GM19035 (cell line): Measurements from ENCODE around the gene EFCAB12.

Experiments used
- ATAC-seq: cut with Tn5 transposase; IDR thresholded peaks from one replicate; pipeline ENCODE4 v1.9.1; 2021; ENCODE audit not compliant: unreplicated experiment

Gene EFCAB12

DNA sequence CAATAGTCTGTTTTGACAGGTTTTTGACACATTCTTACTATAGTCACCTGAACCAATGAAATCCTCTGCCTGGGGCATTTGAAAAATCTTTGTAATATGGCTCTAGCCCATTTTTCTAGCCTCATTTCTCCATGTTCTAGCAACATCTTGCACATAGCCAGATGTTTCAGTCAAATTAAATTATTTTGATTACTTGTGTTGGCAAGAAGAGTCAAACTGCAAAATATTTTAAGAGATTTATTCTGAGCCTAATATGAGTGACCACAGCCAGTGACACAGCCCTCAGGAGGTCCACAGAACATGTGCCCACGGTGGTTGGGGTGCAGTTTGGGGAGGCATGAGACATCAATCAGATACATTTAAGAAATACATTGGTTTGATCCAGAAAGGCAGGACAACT, 18.5 kb upstream of the EFCAB12 start:
- ATAC-seq: no peak

GRCh38 chr3:129445471-129445870, 17.0 kb upstream of the EFCAB12 start:
- ATAC-seq: no peak

DNA sequence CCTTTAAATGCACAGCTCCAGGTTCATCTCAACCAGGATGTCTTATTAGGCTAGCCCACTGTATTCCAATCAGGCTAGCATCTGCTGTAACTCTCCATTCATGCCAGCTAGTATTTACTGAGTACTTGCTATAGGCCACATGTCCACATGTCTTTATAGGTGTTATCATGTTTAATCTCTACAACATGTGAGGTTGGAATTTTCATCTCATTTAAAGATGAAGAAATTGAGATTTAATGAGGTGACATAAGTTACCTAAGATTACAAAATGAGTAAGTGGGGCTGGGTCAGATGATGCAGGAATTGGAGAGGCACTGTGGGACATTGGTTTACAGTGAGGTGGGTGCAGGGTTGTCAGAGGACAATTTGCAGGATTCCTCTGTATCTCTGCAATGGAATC, 14.5 kb upstream of the EFCAB12 start:
- ATAC-seq: no peak

DNA sequence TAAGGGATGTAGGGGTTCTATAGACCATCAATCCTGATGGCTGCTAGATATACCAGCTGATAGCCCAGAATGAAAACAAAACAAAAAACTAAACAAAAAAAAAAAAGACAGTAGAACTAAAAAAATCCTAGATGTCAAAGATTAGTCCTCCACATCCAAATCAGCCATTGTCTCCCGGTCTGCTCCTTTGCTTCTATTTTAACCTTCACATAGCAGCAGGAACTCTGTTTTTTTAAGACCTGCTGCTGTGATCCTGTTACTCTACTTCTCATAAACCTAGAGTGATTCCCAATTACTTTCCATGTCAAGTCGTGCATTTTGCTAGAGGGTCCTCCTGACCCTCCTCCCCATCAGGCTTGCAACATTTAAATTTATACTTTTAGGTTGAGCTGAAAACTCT, 14.1 kb upstream of the EFCAB12 start:
- ATAC-seq: no peak

DNA sequence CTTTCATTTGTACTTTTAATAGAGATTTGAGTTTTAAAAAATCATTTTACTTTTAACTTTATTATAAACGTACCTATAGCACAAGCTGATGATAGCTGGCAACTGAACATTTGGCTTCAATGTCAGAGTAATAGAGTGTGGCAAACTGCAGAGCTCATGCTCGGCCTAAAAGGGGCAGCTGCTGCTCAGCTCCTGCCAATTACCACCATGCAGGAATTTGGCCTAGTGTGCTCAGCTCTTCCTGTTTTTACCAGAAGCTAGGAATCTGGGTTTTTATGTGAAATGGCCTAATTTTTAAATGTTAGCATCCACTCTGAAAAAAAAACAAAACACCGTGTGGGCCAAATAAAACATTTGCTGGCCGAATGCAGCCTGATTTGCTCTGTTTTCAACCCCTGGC, 13.3 kb upstream of the EFCAB12 start:
- no peak for ATAC-seq

GRCh38 chr3:129441215-129441614, 12.8 kb upstream of the EFCAB12 start:
- ATAC-seq: no peak

DNA sequence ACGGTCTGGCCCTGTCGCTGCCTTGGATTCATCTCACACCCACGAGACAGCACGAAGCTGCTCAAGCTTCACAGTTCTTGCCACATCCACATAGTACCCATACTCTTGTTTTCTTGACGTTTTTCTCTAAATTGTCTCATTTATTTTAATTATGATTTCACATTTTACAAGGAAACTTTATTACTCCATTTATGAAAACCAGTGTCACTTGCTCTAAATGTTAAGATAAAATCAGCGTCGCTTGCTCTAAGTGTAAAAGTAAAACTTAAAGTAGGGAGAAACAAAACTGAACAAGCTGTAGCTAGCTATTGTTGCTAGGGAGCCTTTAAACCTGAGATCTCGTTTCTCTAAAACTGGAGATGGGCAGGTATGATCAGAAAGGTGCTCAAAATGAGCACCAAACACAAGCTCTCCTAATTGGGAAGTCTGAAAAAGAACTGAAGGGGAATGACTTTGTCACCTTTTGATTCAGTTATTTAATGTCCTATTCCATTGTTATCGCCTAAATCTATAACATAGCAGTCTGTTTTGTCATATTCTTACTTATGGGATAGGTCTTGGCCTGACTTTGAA, 12.3 kb upstream of the EFCAB12 start:
- no peak for ATAC-seq

GRCh38 chr3:129439817-129440617, 11.6 kb upstream of the EFCAB12 start, which contains the start of the genes IFT122 and MBD4:
Gene IFT122, plus strand, starts transcription at chr3:129440224. Its CDS starts 107 bp downstream, at chr3:129440331.
Gene MBD4, minus strand, starts transcription at chr3:129439948. Its CDS starts 115 bp downstream, at chr3:129439833.
- peak; percentile 84 for ATAC-seq

GRCh38 chr3:129439226-129439816, 10.9 kb upstream of the EFCAB12 start:
- ATAC-seq: peak; percentile 13

DNA sequence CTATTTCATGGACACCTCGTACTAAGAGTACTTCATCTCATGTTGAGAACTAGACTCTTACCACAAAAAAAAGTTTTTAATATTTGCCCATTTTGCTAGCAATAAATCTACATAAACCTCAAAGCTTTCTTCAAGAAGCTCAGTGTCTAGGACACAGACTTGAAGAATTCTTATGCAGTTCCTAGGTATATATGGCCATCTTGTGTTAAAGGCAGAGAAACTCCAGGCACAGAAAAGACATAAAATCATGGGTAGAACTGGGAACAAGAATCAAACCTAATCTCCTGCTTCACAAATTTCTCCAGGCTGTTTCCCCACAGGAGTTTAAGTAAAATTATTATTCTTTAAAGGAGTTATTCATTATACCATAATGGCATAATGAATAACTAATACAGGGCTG, 6.9 kb upstream of the EFCAB12 start:
- ATAC-seq: no peak

DNA sequence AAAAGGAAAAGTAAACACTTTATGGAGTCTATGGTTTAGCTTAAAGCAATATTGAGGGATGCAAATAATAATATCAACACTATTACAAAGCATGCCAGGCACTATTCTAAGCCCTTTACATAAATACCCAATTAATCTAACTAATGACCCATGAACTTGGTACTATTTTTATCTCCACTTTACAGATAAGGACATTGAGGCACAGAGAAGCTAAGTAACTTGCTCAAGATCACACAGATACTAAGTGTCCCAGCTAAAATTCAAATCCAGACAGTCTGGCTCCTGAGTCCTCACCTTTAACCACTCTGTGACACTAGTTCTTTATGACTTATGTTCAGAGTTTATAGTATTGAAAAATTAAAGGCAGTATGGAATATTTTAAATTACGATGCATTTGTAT, 5.7 kb upstream of the EFCAB12 start:
- ATAC-seq: no peak

DNA sequence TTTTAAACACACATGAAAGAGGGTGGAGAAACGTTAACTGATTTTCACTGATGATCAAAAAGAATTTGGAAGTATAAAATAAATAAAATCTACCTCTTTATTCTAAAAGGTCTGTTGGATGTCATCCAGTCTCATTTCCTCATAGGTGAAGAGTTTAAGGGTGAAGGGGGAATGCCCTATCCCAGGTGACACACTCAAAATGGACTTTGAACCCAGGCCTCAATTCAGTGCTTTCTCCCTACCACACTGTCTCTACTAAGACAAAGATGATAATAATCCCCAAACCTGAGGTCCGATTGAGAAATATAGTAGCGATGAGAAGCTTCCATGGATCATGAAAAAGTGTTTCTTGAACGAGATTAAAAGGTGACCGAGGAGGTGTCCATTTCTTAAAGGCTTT, 5.1 kb upstream of the EFCAB12 start:
- ATAC-seq: no peak

DNA sequence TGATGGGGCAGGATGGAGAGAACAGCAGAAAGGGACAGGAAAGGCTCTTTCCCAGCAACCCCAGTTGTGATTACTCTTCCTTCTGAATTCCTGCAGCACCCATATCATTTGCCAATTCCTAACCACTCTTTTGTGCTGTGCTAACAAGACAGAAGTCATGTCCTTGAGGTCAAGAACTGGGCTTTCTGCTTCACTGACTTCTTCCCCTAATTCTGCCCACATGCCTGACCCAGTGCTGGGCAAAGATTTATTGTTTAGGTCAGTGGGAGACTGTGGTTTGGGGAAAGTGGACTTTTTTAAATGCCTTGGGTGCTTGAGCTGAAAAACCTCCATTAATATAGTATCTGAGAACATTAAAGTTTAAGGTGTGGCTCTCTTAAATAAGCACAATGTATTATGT, 4.2 kb upstream of the EFCAB12 start:
- no peak for ATAC-seq

- no peak for ATAC-seq
These were observed 3.6 kb upstream of the EFCAB12 start for GRCh38 chr3:129432036-129432435.

GRCh38 chr3:129429602-129430001, 1.2 kb upstream of the EFCAB12 start:
- no peak for ATAC-seq

GRCh38 chr3:129429080-129429451, 630 bp upstream of the EFCAB12 start:
- no peak for ATAC-seq

- no peak for ATAC-seq
These were observed 445 bp downstream of the EFCAB12 start for GRCh38 chr3:129428007-129428375.

DNA sequence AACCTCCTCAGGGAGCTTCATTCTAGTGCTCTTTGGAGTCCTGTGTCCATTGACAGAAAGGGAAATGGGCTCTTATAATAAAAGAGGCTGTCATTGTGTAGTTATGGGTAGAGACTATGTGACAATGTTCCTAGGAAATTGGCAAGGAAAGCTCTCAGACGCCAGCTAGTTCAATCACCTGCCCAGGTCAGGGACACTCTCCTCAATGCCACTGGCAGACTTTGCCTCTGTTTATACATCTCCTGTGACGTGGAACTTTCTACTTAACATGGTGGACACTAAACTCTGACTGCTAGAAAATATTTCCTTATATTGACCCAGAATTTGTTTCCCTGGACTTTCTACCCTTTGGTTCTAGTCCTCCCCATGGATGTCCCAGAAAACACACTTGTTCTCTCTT, 2.8 kb downstream of the EFCAB12 start:
- ATAC-seq: no peak

DNA sequence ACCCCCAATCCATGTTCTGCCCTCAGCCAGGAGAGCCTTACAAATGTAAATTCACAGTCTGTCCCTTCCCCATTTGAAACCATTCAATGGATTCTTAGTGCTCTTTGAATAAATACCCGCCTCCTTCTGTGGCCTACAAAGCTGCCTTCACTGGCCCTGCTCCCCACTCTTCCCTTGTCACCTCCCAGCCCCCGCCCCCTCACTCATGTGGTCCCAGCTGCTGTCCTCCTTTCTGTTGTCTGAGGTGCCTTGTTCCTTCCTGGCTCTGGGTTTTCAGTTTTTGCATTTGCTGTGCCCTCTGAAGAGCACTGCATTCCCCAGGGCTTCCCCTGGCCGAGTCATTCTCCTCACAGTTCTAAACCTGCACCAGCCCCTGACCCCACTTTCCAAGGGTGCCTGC, 3.2 kb downstream of the EFCAB12 start:
- no peak for ATAC-seq

DNA sequence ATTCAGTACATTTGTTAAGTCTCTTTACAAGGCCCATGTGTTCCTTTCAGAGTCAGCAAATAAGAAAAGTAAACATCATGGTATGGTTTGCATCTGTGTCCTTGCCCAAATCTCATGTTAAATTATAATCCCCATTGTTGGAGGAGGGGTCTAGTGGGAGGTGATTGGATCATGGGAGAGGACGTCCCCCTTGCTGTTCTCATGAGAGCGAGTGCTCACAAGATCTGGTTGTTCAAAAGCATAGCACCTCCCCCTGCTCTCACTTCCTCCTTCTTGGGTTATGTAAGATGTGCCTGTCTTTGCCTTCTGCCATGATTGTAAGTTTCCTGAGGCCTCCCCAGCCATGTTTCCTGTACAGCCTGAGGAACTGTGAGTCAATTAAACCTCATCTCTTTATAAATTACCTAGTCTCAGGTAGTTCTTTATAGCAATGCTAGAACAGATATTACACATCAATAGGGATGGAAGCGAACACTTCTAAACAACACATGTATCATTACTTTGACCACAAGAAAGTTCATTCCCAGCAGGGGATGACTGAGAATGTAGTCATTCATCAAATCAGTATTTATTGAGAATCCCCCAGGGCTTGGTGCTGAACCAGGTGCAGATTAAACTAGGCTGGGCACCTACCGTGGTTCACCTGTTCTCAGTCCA, 4.1 kb downstream of the EFCAB12 start:
- peak; percentile 66 for ATAC-seq

DNA sequence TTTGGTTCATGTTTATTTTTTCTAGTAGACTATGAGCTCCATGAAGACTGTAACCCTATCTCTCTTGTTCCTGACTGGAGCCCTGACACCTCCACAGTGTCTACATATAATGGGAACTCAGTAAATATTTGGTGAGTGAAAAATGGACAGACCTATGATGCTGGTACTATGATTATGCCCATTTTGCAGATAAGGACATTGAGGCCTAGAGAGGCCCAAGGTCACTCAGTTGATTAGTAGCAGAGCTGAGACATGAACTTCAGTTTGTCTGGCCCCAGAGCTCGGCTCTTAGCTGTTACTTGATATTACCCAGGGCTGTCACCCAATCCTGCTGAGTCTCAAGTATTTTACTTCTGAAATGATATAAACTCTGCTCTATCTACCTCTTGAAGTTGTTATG, 5.5 kb downstream of the EFCAB12 start:
- ATAC-seq: no peak
